OCI-LY1 (cell line): ENCODE measurements around the gene OR1I1.

ENCODE experiments used
- EZH2 ChIP-seq: fragments of 200-600 bp; sonication (generic), shearing (Covaris generic); IDR thresholded peaks from 2 replicates; pipeline ENCODE4 v1.8.0; 2017; ENCODE audit warnings: borderline replicate concordance, mixed run types, mild to moderate bottlenecking, antibody characterized with exemption, low read length, moderate library complexity, mixed read lengths
- TF ChIP-seq, protein P1 (sequence below): fragments of 200-600 bp; sonication (generic), shearing (Covaris generic); IDR thresholded peaks from 2 replicates; pipeline ENCODE4 v1.5.1; 2017; ENCODE audit warnings: mild to moderate bottlenecking, antibody characterized with exemption, low read length, moderate library complexity, mixed read lengths

GRCh38 chr19:15107061-15108010 is 25.3 kb downstream of the OR1I1 start, which contains the start of gene SYDE1:
- TF ChIP-seq, protein P1, sequence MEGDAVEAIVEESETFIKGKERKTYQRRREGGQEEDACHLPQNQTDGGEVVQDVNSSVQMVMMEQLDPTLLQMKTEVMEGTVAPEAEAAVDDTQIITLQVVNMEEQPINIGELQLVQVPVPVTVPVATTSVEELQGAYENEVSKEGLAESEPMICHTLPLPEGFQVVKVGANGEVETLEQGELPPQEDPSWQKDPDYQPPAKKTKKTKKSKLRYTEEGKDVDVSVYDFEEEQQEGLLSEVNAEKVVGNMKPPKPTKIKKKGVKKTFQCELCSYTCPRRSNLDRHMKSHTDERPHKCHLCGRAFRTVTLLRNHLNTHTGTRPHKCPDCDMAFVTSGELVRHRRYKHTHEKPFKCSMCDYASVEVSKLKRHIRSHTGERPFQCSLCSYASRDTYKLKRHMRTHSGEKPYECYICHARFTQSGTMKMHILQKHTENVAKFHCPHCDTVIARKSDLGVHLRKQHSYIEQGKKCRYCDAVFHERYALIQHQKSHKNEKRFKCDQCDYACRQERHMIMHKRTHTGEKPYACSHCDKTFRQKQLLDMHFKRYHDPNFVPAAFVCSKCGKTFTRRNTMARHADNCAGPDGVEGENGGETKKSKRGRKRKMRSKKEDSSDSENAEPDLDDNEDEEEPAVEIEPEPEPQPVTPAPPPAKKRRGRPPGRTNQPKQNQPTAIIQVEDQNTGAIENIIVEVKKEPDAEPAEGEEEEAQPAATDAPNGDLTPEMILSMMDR: no peak
- no peak for TF ChIP-seq EZH2
